IPS DF 4.7 (cell line): ENCODE measurements around the gene SOX10.

ENCODE experiments used
- DNase-seq: peaks from one replicate; pipeline ENCODE4 v3.0.0-alpha.2; 2013; ENCODE audit warnings: low spot score; ENCODE audit errors: extremely low read depth

Gene SOX10

GRCh38 chr22:37931893-37932389 lies 52.4 kb downstream of the SOX10 start:
- no peak for DNase-seq

DNA sequence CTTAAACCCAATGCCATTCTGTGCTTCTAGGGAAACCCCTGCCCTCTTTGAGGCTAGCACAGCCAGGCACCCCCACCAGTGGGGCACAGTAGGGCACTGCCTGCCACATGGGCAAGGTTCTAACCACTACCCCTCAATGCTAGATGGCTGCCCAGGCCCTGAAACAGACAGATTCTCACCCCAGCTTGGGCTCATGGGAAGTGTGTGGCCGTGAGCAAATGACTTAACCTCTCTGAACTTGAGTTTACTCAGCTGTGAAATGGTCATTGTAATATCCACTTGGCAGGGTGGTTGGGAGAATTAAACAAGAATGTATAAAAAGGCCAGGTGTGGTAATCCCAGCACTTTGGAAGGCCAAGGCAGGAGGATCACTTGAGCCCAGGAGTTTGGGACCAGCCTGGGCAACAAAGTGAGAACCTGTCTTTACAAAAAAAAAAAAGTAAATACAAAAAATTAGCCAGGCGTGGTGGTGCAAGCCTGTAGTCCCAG lies 53.4 kb downstream of the SOX10 start:
- DNase-seq = no peak

DNA sequence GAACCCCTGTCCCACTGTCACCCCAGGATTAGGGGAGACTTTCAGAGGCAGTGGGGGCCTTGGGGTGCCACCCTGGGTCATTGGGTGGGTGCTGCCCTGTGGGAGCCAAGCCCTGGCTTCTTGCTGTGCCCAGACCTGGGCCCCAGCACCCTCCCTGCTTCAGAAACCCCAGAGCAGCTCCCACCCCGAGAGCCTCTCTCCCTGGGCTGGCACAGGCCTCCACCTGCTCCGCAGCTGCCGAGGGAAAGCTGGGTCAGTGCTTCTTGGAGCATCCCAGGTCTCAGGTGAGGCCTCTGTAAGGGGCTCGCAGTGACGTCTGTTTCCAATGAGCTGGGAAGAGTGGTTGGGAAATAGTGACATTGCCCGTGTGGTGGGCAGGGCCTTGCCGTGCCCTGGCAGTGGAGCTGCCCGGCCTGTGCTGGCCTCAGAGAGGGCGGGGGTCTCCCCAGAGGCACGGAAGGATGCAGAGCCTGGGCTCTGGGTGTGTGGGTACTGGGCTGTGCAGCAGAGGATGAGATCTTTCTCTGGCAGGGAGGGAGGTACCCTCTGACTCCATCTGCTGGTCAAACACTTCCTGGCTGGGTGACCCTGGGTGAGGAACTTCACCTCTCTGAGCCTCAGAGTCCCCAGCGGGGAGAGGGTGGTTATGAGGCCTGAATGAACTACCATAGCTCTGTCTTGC lies 53.9 kb downstream of the SOX10 start:
- no peak for DNase-seq

DNA sequence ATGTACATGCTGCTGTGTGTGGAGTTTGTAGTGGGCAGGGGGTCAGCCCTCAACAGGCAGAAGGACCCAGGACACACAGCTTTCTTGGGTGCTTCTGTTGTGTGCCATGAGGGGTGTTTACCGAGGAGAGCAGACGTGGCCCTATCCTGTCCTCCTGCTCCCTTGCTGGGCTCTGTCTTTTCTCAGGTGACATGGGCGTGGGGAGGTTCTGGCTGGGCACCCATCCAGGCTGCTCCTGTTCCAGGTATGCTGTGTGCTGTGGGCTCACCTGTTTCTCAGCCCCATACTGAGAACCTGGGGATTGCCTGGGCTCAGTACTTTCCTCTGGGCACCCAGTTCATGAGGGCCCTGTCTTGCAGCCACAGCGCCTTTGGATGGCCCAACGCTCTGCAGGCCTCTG lies 55.0 kb downstream of the SOX10 start:
- DNase-seq = no peak

GRCh38 chr22:37927637-37927936 lies 56.8 kb downstream of the SOX10 start:
- no peak for DNase-seq

DNA sequence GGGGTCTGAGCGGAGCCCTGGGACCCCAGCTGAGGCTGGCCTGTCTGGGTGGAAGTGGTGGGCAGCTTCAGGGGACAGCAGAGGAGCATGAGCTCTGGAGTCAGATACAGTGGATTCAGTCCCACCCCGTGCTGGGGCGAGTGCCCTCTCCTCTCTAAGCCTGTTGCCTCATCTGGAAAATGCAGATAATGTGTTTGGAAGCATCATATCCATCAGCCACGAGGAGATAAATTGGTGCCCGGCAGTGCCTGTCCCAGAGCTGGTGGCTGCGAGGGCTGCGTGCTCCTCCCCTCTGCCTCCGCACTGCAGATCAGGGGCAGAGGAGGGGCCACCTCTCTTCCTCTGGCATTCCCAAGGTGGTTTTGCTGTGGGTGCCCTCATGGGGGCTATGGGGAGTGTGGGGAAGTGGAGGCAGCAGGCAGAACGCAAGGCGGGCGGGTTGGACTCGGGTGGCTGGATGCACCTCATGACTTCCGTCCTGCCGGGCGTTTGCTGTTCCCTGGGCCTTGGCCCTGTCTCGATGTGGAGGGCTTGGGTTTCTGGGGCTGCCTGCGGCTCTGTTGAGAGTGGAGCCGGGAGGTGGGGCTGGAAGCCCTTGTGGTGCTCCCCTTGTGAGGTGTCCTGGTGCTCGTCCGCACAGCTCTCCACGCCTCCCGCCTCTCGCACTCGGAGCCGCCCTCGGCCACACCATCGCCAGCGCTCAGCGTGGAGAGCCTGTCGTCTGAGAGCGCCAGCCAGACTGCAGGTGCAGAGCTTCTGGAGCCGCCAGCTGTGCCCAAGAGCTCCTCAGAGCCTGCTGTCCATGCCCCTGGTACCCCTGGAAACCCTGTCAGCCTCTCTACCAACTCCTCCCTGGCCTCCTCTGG lies 57.4 kb downstream of the SOX10 start:
- DNase-seq = no peak

- DNase-seq = no peak
Measured at GRCh38 chr22:37926358-37926757, 58.0 kb downstream of the SOX10 start.

DNA sequence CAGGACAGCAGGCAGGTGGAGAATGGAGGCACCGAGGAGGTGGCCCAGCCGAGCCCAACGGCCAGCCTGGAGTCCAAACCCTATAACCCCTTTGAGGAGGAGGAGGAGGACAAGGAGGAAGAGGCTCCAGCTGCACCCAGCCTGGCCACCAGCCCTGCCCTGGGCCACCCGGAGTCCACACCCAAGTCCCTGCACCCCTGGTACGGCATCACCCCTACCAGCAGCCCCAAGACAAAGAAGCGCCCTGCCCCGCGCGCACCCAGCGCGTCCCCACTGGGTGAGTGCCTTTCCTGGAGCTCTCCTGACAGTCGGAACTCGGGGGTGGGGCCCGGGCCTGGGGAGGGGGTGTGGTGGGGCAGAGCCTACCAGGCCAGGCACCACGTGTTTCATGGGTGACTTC lies 58.6 kb downstream of the SOX10 start:
- no peak for DNase-seq

GRCh38 chr22:37925330-37925729 lies 59.0 kb downstream of the SOX10 start:
- no peak for DNase-seq

- no peak for DNase-seq
Measured at GRCh38 chr22:37924386-37925065, 59.8 kb downstream of the SOX10 start.

- DNase-seq = no peak
Measured at GRCh38 chr22:37923927-37924326, 60.4 kb downstream of the SOX10 start.
